NCI-H526 (cell line): ENCODE measurements around the gene PXDN.
A peak's percentile ranks its signal among the peaks of the same experiment; 100 is the strongest.
"Not testable (repeated sequence)": the region's sequence is repeated elsewhere in the genome, so short reads cannot be mapped to it uniquely, and the experiment has no call there.

Experiments used
- DNase-seq, 2 experiments: peaks; one replicate each; lab custom pipeline; 2025; lab: John Stamatoyannopoulos, UW

The PXDN gene

DNA sequence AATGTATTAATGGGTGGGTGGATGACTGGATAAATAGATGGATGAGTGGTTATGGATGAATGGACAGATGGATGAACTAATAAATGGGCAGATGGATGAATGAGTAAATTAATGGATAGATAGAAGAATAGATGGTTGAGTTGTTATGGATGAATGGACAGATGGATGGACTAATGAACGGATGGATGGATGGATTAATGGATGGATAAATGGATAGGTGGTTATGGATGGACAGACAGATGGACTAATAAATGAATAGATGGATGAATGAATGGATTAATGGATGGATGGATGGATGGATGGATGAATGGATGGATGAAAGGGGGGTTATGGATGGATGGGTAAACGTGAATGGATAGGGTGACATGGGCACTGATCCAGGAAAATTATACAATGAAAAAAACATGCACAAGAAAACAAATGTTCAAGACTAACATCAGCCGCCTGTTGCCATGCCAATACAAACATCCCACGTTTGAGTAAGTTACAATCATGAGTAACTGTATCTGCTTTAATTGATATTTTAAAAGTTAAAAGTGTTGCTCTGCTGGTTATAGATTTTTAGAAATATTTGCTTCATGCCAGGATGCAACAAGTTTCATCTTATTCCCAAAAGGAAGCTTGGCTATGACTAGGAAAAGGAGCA is 20.8 kb downstream of the PXDN start:
- no peak for DNase-seq

DNA sequence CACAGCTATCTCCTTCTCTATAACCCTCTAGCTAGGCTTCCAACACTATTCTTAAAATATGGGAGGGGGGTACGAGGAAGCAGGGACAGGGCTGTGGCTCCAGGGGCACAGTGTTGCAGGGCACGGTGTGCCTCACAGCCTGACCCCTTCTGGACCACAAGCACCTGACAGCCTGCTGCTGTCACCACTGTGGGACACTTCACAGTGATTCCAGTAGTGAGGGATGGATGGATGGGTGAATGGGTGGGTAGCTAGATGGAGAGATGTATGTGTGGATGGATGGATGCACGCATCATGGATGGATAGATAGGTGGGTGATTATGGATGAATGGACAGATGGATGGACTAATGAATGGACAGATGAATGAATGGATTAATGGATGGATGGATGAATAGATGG is 21.6 kb downstream of the PXDN start:
- no peak for DNase-seq

DNA sequence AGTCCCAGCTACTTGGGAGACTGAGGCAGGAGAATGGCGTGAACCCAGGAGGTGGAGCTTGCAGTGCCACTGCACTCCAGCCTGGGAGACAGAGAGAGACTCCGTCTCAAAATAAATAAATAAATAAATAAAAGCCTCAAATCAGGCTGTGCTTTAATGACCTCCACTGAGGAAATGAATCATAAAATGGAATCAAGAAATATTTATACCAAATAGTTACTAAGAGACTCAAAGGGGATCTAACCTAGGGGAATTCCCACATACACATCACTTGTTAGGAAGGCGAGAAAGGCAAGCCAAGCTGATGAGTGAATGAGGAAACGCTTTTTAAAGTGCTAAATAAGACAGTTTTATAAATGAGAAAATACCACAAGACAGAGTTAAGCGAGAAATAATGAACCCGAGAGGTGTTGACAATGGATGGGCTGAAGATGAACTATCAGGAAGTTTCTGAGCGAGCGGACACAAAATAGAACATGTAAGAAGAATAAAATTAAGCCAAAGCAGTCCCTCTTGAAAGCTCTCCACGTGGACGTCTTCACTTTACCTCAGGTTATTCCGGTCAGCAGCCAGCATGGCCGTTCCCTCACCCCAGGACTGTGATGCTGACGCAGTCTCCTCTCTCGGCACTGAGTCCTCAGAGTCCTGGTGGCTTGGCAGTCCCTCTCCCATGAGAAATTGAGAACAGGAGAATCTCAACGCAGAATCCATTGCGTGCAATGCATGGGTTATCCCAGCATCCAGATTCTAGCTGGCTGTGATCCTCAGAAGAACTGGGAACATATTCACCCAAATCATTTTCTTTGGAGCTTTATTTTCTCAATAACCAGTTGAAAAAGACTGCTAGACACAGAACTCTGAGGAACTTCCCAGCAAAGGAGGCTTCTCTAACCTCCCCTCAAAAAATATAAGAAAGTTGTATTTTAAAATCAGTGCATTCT is 22.3 kb downstream of the PXDN start:
- no peak for DNase-seq

GRCh38 chr2:1718339-1719220 is 25.7 kb downstream of the PXDN start:
- no peak for DNase-seq

DNA sequence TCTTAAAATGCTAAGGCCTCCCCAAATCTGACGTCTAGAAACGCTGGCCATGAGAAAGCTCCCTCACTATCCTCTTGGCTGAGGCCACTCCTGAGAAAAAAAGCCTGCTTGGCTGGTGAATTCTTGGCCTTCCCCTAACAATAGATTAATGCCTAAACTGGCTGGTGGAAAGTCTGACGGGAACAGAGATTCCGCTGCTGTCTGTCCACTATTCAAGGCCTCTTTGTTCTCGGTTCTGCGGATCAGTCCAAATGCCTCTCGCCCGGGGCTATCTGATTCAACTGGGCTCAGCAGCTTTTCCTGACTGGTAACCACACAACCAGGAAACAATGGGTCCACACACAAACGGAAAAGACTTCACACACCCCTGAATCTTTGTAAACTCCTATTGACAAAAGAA is 27.2 kb downstream of the PXDN start:
- no peak for DNase-seq

GRCh38 chr2:1716441-1716840 is 27.9 kb downstream of the PXDN start:
- no peak for DNase-seq

- not testable (repeated sequence) for DNase-seq
These were observed 28.4 kb downstream of the PXDN start for GRCh38 chr2:1716014-1716305.

- DNase-seq, result peak in 1 of 2 experiments; percentile 21
These were observed 28.9 kb downstream of the PXDN start for GRCh38 chr2:1715184-1716013.

DNA sequence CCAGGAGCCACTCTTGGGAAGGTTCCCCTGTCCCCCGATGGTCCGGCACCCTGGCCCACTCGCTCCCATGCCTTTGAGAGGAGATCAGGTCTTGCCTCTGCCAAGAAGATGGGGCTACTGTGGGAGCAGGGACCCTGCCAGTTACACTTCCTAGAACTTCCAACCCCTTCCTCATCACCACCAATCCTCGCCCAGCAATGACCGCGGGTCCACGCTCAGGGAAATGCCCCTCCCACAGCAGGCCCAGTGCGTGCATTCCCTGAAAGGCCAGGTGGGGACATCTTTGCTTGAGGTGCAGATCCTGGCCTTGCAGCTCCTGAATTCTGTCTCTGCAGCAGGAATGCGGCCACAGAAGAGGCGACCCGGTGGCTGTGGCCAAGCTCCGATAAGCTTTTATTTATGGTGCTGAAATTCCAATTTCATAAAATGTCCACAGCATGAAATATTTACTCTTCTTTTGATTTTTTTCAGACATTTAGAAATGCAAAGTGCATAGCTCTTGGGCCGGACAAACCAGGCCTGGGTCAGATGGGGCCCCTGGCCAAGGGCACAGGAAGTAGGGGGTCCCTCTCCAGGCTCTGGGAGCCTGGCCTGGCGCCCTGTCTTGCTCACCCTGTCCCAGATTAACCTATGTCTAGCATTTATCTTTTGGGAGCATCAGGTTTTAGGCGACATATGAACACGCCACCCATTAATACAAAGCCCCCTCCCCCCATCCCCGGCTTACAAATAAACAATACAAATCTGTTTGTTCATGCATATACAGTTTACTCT is 29.8 kb downstream of the PXDN start:
- DNase-seq, result no peak

DNA sequence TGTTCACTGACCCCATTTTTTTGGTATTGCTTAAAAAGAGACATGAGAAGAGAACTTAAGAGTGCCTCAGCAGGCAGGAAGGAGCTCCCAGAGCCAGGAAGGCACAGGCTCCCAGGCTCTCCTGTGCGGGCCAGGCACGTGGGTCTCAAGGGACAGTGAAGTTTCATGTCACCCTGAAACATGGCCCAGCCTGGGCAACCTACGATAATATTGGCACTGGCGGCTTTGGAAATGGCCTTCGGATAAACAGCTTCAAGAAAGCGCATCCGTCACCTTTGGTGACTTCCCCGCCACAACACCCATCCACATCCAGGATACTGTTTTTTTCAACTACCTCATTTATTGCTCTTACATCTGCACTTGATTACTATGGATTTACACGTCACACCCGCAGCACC is 30.5 kb downstream of the PXDN start:
- DNase-seq, result no peak

DNA sequence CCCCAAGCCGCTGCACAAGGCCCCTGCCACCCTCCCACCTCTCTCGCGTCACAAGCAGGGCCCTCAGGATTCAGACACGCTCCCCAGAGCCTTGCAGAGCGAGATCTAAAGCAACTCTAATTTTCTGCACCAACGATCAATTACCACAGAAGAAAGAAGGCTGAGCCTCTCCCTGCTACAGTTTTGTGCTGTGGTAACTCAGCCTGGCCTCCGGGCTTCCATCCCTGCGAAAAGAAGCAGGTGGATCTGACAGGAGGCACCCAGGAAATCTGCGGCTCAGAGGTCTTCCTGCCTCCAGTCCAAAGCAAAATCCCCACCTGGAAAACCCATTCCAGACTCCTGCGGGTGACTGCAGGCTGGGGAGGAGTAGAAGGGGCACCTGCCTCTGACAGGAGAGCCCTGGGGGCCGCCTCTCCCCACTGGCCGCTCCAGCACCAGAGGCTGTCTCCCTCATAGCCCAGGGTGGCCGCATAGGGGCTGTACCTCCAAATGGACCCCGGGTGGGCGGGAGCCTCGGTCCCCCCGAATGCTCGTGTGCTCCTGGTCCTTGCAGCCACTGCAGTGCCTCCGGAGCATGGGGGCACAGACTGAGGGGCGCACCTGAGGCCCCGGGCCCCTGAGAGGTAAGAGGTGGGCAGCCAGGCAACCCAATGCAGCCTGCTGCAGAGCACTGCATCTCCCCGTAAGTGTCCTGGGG is 31.0 kb downstream of the PXDN start:
- DNase-seq, result no peak

DNA sequence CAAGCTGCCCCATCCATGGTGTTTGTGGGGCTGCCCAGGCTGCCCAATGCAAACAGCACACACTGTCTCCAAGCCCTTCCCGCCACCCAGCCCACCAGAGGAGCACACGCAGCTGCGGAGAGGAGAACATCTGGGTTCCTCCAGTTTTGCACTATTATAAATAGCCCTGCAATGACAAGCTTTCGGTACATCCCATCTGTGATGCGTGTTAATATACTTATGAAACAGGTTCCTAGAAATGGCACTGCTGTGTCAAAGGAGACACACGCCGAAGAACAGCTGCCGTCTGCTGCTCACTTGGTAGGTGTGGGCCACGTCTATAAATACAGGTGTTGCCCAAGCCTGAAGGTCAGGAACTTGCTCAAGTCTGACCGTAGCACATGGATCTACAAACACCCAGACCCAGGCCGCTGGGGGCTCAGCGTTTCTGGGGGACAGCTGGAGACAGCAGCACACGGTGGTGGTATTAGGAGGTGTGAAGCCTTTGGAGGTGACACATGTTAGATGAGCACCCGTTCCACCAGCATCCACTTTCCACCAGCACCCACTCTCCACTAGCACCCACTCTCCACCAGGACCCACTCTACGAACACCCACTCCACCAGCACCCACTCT is 34.3 kb downstream of the PXDN start:
- no peak for DNase-seq

GRCh38 chr2:1709335-1709605 is 35.0 kb downstream of the PXDN start:
- no peak for DNase-seq

DNA sequence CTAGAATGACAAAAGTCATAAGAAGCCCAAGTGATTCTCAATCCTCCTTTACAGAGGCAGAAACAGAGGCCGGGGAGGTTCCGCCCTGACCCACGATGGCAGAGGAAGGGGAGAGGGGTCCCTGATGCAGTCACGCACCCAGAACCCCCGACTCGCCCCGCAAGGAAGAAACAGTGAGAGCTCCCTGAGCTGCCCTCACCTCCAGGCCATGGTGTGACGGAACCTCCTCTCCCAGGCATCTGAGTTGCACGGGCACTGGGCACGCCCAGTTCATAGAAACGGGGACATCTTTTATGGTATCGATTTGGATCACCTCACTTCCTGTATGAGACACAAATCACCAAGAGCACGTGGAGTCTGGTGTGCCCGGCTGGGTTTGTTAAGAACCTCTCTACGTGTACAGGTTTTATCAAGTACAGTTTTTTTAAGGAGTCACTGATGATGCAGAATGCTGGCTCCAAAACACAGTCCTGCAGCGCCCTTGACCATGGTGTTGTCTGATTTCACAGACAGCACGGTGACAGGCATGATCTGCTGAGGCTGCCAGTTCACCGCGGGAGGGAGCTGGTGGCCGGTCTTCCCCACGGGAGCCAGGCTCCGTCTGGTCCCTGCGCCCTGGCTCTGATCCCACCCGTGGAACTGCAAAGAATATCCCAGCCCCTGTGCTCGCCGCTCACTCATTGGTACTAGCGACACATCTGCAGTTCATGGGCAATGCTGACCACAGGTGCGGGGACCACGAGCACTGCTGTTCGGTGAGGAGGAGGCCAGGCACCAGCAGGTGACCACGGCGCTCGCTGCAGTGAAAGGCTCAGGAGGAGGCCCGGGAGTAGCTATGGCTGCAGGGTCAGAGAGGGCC is 35.6 kb downstream of the PXDN start:
- no peak for DNase-seq

DNA sequence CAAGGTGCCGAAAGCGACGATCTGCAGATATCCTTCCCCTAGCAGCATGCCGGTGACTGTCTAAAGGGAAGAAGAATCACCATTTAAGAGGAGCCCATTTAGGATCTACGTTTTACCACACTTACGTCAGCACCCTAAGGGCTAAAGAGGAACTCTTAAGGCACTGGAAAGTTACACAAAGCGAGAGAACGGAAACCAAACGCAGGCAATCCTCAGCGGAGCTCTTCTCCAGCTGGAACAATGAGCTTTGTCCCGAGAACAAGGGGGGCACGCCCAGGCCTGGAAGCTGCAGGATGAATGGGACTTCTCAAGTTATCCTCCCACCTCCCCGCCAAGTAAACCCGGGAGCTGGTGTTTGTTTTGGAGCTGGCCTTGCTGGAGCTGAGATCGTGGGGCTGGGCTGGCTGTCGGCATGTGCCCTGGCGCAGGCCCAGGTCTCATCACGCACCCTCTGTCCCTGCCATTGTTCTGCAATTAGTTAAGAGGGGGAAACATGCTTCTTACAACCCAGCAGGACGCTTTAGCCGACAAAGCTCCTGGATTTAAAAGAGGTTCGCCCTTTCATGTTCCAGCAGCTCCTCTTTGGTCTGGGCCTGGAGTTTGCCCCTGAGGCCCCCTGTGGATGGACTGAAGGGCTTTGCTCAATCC is 36.4 kb downstream of the PXDN start:
- peak in 1 of 2 experiments; percentile 20 for DNase-seq

- DNase-seq, result not testable (repeated sequence)
These were observed 38.0 kb downstream of the PXDN start for GRCh38 chr2:1706089-1706841.

- DNase-seq, result no peak
These were observed 38.7 kb downstream of the PXDN start for GRCh38 chr2:1705557-1706076.
